CD4-positive, alpha-beta T cell treated with Interleukin-21 for 1 hour (primary cell): ENCODE results near the gene SLC35E3.
"Not testable (repeated sequence)": the region's sequence is repeated elsewhere in the genome, so short reads cannot be mapped to it uniquely, and the experiment has no call there.

Experiments used
- DNase-seq: peaks from one replicate; pipeline ENCODE4 v3.0.0-alpha.2; 2020

Gene SLC35E3

GRCh38 chr12:68815232-68815927 is 69.4 kb downstream of the SLC35E3 start:
- DNase-seq, result no peak

- DNase-seq, result no peak
Measured at GRCh38 chr12:68815928-68816800, 70.2 kb downstream of the SLC35E3 start.

- not testable (repeated sequence) for DNase-seq
Measured at GRCh38 chr12:68819481-68819880, 73.5 kb downstream of the SLC35E3 start.

- DNase-seq, result no peak
Measured at GRCh38 chr12:68821357-68822188, 75.6 kb downstream of the SLC35E3 start.

GRCh38 chr12:68823696-68824095 is 77.7 kb downstream of the SLC35E3 start:
- DNase-seq, result no peak

- DNase-seq, result no peak
Measured at GRCh38 chr12:68824131-68824530, 78.2 kb downstream of the SLC35E3 start.

- DNase-seq, result no peak
Measured at GRCh38 chr12:68824597-68825250, 78.7 kb downstream of the SLC35E3 start.

GRCh38 chr12:68825569-68826217 is 79.7 kb downstream of the SLC35E3 start:
- no peak for DNase-seq

- DNase-seq, result no peak
Measured at GRCh38 chr12:68827895-68828671, 82.1 kb downstream of the SLC35E3 start.

- no peak for DNase-seq
Measured at GRCh38 chr12:68828672-68829068, 82.7 kb downstream of the SLC35E3 start.
